Measurements from ENCODE around the gene MRPL58. TPM values are rescaled to one million over a fixed set of nuclear protein-coding genes. Genes with fewer than 3 reads are reported as not detected.

MRPL58 gene
- total and polyA plus RNA-seq, 2 of the 8 experiments (the other 6 are each of a cell fraction or from before 2014, with no cell fraction given): 43.6 to 49.1 TPM

- Histone ChIP-seq H3K4ac (replicated peaks; ENCODE audit: insufficient read length, low read depth, low read length) (peak overlapping the region; percentile 63), H2BK15ac (ENCODE audit: low read length) (peak overlapping the region; percentile 31; the same call in 1 of the 2 replicates), H3K56ac (replicated peaks; ENCODE audit: insufficient read length, low read depth, low read length) (peak overlapping the region; percentile 89), H3K18ac (ENCODE audit: extremely low read depth, low read length) (peak overlapping the region; percentile 92), H2AFZ (ENCODE audit: low read length) (peak overlapping the region; percentile 22; the same call in 1 of the 2 replicates), H3K27ac (ENCODE audit: low read depth, low read length) (peak overlapping the region; percentile 89), H2BK5ac (ENCODE audit: low read depth, low read length) (peak overlapping the region; percentile 79), H2AK5ac (ENCODE audit: low read depth, low read length) (no peak overlapping the region), H2BK12ac (ENCODE audit: low read depth, low read length) (peak overlapping the region; percentile 42; the same call in 1 of the 2 replicates), H4K8ac (ENCODE audit: extremely low read depth, insufficient read depth, low read length) (peak overlapping the region; percentile 95), H4K20me1 (replicated peaks in 1 of 2; ENCODE audit: control insufficient read depth in 1 of 2, insufficient read depth in 2 of 2, low read length in 2 of 2) (no peaks in the 10 kb centered on the region), H3K9ac (replicated peaks in 1 of 4; ENCODE audit: extremely low read depth in 1 of 4, low read depth in 3 of 4, low read length in 3 of 4) (peak overlapping the region; percentile 86 to 97 (median 95)), H3K79me1 (ENCODE audit: low read depth, low read length) (no peaks in the 10 kb centered on the region), H3K9me3 (ENCODE audit: insufficient read depth in 2 of 2, low read depth in 1 of 2, low read length in 1 of 2) (peaks cover 6 to 8% of the 10 kb centered on the region in 2 experiments), H3K4me2 (ENCODE audit: insufficient read depth in 1 of 2, low read depth in 2 of 2, low read length in 2 of 2) (peak overlapping the region; percentile 42 to 72), H3K79me2 (ENCODE audit: control insufficient read depth in 1 of 2, insufficient read depth in 2 of 2, low read length in 2 of 2) (no peaks in the 10 kb centered on the region), H3K36me3 (ENCODE audit: control insufficient read depth in 2 of 4, insufficient read depth in 4 of 4, low read length in 3 of 4) (peaks cover 5 to 12% (median 8%) of the 10 kb centered on the region in 4 experiments; a peak in 6 of 8 replicates), H3K23ac (ENCODE audit: insufficient read length) (no peak overlapping the region), H4K5ac (ENCODE audit: insufficient read length, low read depth, low read length) (peak overlapping the region; percentile 24), H3K27me3 (replicated peaks in 1 of 4; ENCODE audit: control insufficient read depth in 3 of 4, extremely low read depth in 1 of 4, insufficient read depth in 3 of 4, low read length in 3 of 4) (no peaks in the 10 kb centered on the region), H3K14ac (ENCODE audit: insufficient read length) (no peak overlapping the region), H3K4me1 (replicated peaks in 1 of 4; ENCODE audit: control insufficient read depth in 3 of 4, insufficient read depth in 4 of 4, low read length in 3 of 4) (peaks cover 3 to 10% (median 7%) of the 10 kb centered on the region in 4 experiments; a peak in 5 of 7 replicates), H3K23me2 (ENCODE audit: low read depth, low read length) (no peaks in the 10 kb centered on the region), H4K91ac (replicated peaks; ENCODE audit: insufficient read length, low read length) (peak overlapping the region; percentile 86), H2BK20ac (ENCODE audit: low read length) (no peak overlapping the region; the same call in 1 of the 2 replicates), H2BK120ac (replicated peaks; ENCODE audit: low read depth, low read length) (peak overlapping the region; percentile 74), H3K4me3 (ENCODE audit: extremely low read depth in 1 of 4, insufficient read depth in 2 of 4, low read depth in 3 of 4, low read length in 4 of 4) (peak overlapping the region; percentile 82 to 98 (median 95))
- CTCF ChIA-PET (ENCODE audit: partially characterized antibody): interaction anchor here (0.8 to 3.4 kb wide), 13 partner anchors 8 to 76 kb away, joined by 3 to 28 read pairs (median 4); partner anchors contain the start of gene MRPL58
- WGBS, 2 experiments (ENCODE audit: extremely low coverage in 1 of 2, insufficient coverage in 1 of 2, insufficient read length in 1 of 2, insufficient replicate concordance in 2 of 2, low coverage in 1 of 2, low lambda C conversion rate in 2 of 2, missing lambda C conversion rate in 1 of 2): 2% methylated on average over 43 of the region's 43 CpGs; no CpG with 5 or more reads in 1 of the 2 experiments
- POLR2A ChIA-PET (ENCODE audit: partially characterized antibody): interaction anchor here (0.7 to 3.7 kb wide), 24 partner anchors 9 to 257 kb away, joined by 3 to 63 read pairs (median 4); partner anchors contain the start of genes ATP5PD, HID1, MRPL58 and SLC16A5
- DNase-seq (ENCODE audit: low read depth in 1 of 2, low spot score in 2 of 2): peak; percentile 87 to 97
- FAIRE-seq: no peak
- TF ChIP-seq ATF2 (IDR thresholded peaks at IDR 0.05; ENCODE audit: low read length) (no peak), GTF2F1 (IDR thresholded peaks at IDR 0.05; ENCODE audit: borderline replicate concordance, low read depth, low read length) (no peak), RAD21 (IDR thresholded peaks at IDR 0.05 in 1 of 2, conservative IDR thresholded peaks at IDR 0.05 in 1 of 2; ENCODE audit: low read depth in 2 of 2, low read length in 2 of 2) (no peak), JUND (IDR thresholded peaks at IDR 0.05; ENCODE audit: low read length) (no peak), USF2 (IDR thresholded peaks at IDR 0.05; ENCODE audit: low read length) (peak; percentile 35; the same call in 1 of the 2 replicates), EGR1 (IDR thresholded peaks at IDR 0.05; ENCODE audit: borderline replicate concordance, low read depth, low read length) (no peak), RFX5 (IDR thresholded peaks at IDR 0.05; ENCODE audit: borderline replicate concordance, low read depth, low read length) (no peak), BCL11A (IDR thresholded peaks at IDR 0.05; ENCODE audit: low read depth in 2 of 2, low read length in 2 of 2) (no peak)
Observed at GRCh38 chr17:75034236-75034908, 21.9 kb downstream of the MRPL58 start.
